HCT116 (cell line): ENCODE data around the gene BBS2. TPM values are rescaled to one million over a fixed set of nuclear protein-coding genes. Genes with fewer than 3 reads are reported as not detected.

Experiments used
- ATAC-seq: fragments of 200-7000 bp; cut with Tn5 transposase; 2 replicates; pipeline ENCODE4 v1.9.1; 2020; ENCODE audit warnings: mild to moderate bottlenecking, moderate library complexity
- BruUV-seq: library from RNA; stranded (reverse); fragments of 400-500 nt; replicated peaks from 2 replicates; lab custom pipeline; 2021; lab: Mats Ljungman, UMichigan
- CTCF ChIA-PET: fragments of 300-600 bp; sonication (Branson Sonifier 250); formaldehyde crosslinking; loops from one replicate; lab custom pipeline; 2021; ENCODE audit warnings: antibody characterized with exemption; lab: Charles Lee
- POLR2A ChIA-PET: fragments of 300-600, 350-600 bp; sonication (Branson Sonifier 250); formaldehyde crosslinking; loops from one replicate; lab custom pipeline; 2021; ENCODE audit warnings: antibody characterized with exemption; lab: Charles Lee
- RAD21 ChIA-PET, 2 experiments: fragments of 300-600 bp; sonication (Branson Sonifier 250); formaldehyde crosslinking; loops; one replicate each; lab custom pipeline; 2023; ENCODE audit warnings: low total read pairs in 2 of 2; ENCODE audit not compliant: uncharacterized antibody in 2 of 2, unreplicated experiment in 2 of 2, low non-redundant PET in 1 of 2; lab: Charles Lee
- DNase-seq: peaks from one replicate; pipeline ENCODE4 v3.0.0-alpha.2; 2010; ENCODE audit warnings: low read depth, low spot score
- H2AFZ ChIP-seq: fragments of 200-600 bp; shearing (Covaris generic), sonication (generic); 2 replicates; pipeline ENCODE4 v1.6.1; 2017; ENCODE audit warnings: low read depth, mixed run types, mixed read lengths, antibody characterized with exemption, low read length; ENCODE audit not compliant: poor library complexity, severe bottlenecking
- H3K27ac ChIP-seq: 2 replicates; pipeline ENCODE4 v1.5.1; 2012; ENCODE audit warnings: low read depth, low read length
- H3K27me3 ChIP-seq: fragments of 200-600 bp; sonication (generic); 2 replicates; pipeline ENCODE4 v1.6.1; 2016; ENCODE audit warnings: mixed run types, low read length, mixed read lengths; ENCODE audit not compliant: insufficient read depth
- H3K36me3 ChIP-seq, 2 experiments: fragments of 200-500 bp in 1 of 2; fragments of 200-600 bp in 1 of 2; sonication (Bioruptor generic) in 1 of 2; sonication (generic) in 1 of 2; 2 replicates each; pipeline versions ENCODE4 v1.5.1 to v1.6.1; 2014 to 2016; ENCODE audit warnings: low read length in 2 of 2, inconsistent platforms in 1 of 2, mixed read lengths in 1 of 2, mixed run types in 1 of 2; ENCODE audit not compliant: insufficient read depth in 2 of 2, control insufficient read depth in 1 of 2
- H3K4me1 ChIP-seq, 2 experiments: fragments of 200-600 bp in 1 of 2; sonication (generic) in 1 of 2; 2 replicates each; pipeline versions ENCODE4 v1.5.1 to v1.6.1; 2012 to 2017; ENCODE audit warnings: low read length in 2 of 2, inconsistent platforms in 1 of 2, mild to moderate bottlenecking in 1 of 2, mixed read lengths in 1 of 2, mixed run types in 1 of 2, moderate library complexity in 1 of 2; ENCODE audit not compliant: insufficient read depth in 2 of 2, control insufficient read depth in 1 of 2
- H3K4me2 ChIP-seq: fragments of 200-600 bp; sonication (generic); 2 replicates; pipeline ENCODE4 v1.6.1; 2017; ENCODE audit warnings: mixed run types, low read length, mixed read lengths
- H3K4me3 ChIP-seq, 2 experiments: fragments of 200-600 bp in 1 of 2; sonication (generic) in 1 of 2; replicated peaks in 1 of 2; 2 replicates each; pipeline ENCODE4 v1.5.1; 2011 to 2016; ENCODE audit warnings: low read length in 2 of 2, control low read depth in 1 of 2, low read depth in 1 of 2, mild to moderate bottlenecking in 1 of 2, mixed read lengths in 1 of 2, mixed run types in 1 of 2
- H3K79me2 ChIP-seq: fragments of 200-600 bp; sonication (generic); 2 replicates; pipeline ENCODE4 v1.6.1; 2017; ENCODE audit warnings: mild to moderate bottlenecking, mixed run types, low read length, moderate library complexity, mixed read lengths; ENCODE audit not compliant: insufficient read depth
- H3K9ac ChIP-seq: fragments of 200-600 bp; sonication (generic); 2 replicates; pipeline ENCODE4 v1.6.1; 2016; ENCODE audit warnings: low read length, mixed read lengths
- H3K9me2 ChIP-seq: fragments of 200-600 bp; sonication (generic), shearing (Covaris generic); 2 replicates; pipeline ENCODE4 v1.6.1; 2017; ENCODE audit warnings: mixed run types, mild to moderate bottlenecking, moderate library complexity; ENCODE audit not compliant: insufficient read depth
- H3K9me3 ChIP-seq, 2 experiments: fragments of 200-500 bp in 1 of 2; fragments of 200-600 bp in 1 of 2; sonication (Bioruptor generic) in 1 of 2; sonication (generic) in 1 of 2; 2 replicates each; pipeline ENCODE4 v1.6.1; 2014 to 2017; ENCODE audit warnings: low read length in 2 of 2, mixed read lengths in 2 of 2, inconsistent platforms in 1 of 2, low read depth in 1 of 2, mild to moderate bottlenecking in 1 of 2, mixed run types in 1 of 2, moderate library complexity in 1 of 2; ENCODE audit not compliant: control insufficient read depth in 1 of 2, insufficient read depth in 1 of 2
- H4K20me1 ChIP-seq: fragments of 200-600 bp; sonication (generic), shearing (Covaris generic); 2 replicates; pipeline ENCODE4 v1.6.1; 2017; ENCODE audit warnings: mixed run types, mild to moderate bottlenecking, moderate library complexity; ENCODE audit not compliant: insufficient read depth
- EGR1 ChIP-seq: IDR thresholded peaks from 2 replicates; pipeline ENCODE4 v1.6.1; 2012; ENCODE audit warnings: low read depth
- EZH2 ChIP-seq: fragments of 200-600 bp; sonication (generic); IDR thresholded peaks from 2 replicates; pipeline ENCODE4 v1.6.1; 2017; ENCODE audit warnings: antibody characterized with exemption, mixed run types
- EZH2phosphoT487 ChIP-seq: fragments of 200-600 bp; IDR thresholded peaks from 2 replicates; pipeline ENCODE4 v1.6.1; 2018; ENCODE audit warnings: antibody characterized with exemption, borderline replicate concordance
- FOSL1 ChIP-seq: IDR thresholded peaks from 2 replicates; pipeline ENCODE4 v1.6.1; 2012; ENCODE audit warnings: low read depth
- JUND ChIP-seq: IDR thresholded peaks from 2 replicates; pipeline ENCODE4 v1.6.1; 2012
- POLR2AphosphoS5 ChIP-seq: IDR thresholded peaks from 2 replicates; pipeline ENCODE4 v1.6.1; 2011; ENCODE audit warnings: mild to moderate bottlenecking, low read depth, low read length, moderate library complexity
- SP1 ChIP-seq: IDR thresholded peaks from 2 replicates; pipeline ENCODE4 v1.6.1; 2012; ENCODE audit warnings: low read depth
- YY1 ChIP-seq: IDR thresholded peaks from 2 replicates; pipeline ENCODE4 v1.6.1; 2011; ENCODE audit warnings: low read length, low read depth, moderate library complexity, mild to moderate bottlenecking; ENCODE audit not compliant: insufficient replicate concordance; ENCODE audit errors: extremely low read depth
- ZNF274 ChIP-seq: fragments of 200-500 bp; sonication (Bioruptor generic); IDR thresholded peaks from 2 replicates; pipeline ENCODE4 v1.6.1; 2014; ENCODE audit warnings: mild to moderate bottlenecking, low read depth, low read length, inconsistent platforms
- intact Hi-C: fragments of 100-400 bp; cut with micrococcal nuclease; formaldehyde crosslinking; loops from 2 replicates; pipeline ENCODE4 v1.10.0; 2022
- total RNA-seq: library from RNA; stranded (reverse); gene quantifications from one replicate; pipeline ENCODE4 v1.2.1, GENCODE V29; 2021; ENCODE audit not compliant: unreplicated experiment
- TF ChIP-seq, protein P1 (sequence below): IDR thresholded peaks from 2 replicates; pipeline ENCODE4 v1.6.1; 2012
- TF ChIP-seq, protein P2 (sequence below): IDR thresholded peaks from 2 replicates; pipeline ENCODE4 v1.6.1; 2012; ENCODE audit warnings: low read depth
- TF ChIP-seq, protein P3 (sequence below), 3 experiments: fragments of 200-600 bp in 1 of 3; sonication (generic) in 1 of 3; IDR thresholded peaks in 2 of 3; conservative IDR thresholded peaks in 1 of 3; 2 replicates each; pipeline ENCODE4 v1.5.1; 2012 to 2017; ENCODE audit warnings: low read depth in 2 of 3, low read length in 2 of 3, antibody characterized with exemption in 1 of 3, borderline replicate concordance in 1 of 3, control low read depth in 1 of 3, mild to moderate bottlenecking in 1 of 3, mixed read lengths in 1 of 3, mixed run types in 1 of 3, moderate library complexity in 1 of 3; ENCODE audit not compliant: insufficient read depth in 1 of 3
- TF ChIP-seq, protein P4 (sequence below): IDR thresholded peaks from 2 replicates; pipeline ENCODE4 v1.6.1; 2012

The BBS2 gene
- total RNA-seq, 1 experiment from 2014 or later = 26.7 TPM

DNA sequence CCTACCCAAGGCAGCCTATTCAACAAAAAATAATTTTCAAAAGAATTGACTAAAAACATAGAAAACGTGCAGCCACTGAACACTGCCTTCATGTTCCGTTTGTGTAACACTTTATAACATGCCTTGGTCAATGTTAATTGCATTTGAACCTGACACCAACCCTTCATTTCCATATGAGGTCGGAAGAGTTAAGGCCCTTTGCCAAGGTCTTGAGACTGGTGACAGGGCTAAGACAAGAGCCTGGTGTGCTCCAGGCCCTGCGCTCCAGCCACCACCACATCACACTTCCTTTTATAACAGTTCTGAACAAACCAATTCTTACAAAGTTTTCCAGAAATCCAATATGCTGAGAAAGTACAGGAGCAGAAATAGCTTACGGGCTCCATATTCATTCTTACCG, 4.2 kb downstream of the BBS2 start:
- H3K79me2 ChIP-seq = no peaks in the 10 kb centered on the region
- ChIA-PET CTCF (interaction anchor here (0.9 kb wide), 1 partner anchor 186 kb away, joined by 3 read pairs; no protein-coding TSS in a partner anchor), POLR2A (no interaction called here), RAD21 (no interaction called here)
- ATAC-seq (no peak), DNase-seq (no peak)
- no peak overlapping the region for H3K4me2 ChIP-seq
- TF ChIP-seq, protein P1, sequence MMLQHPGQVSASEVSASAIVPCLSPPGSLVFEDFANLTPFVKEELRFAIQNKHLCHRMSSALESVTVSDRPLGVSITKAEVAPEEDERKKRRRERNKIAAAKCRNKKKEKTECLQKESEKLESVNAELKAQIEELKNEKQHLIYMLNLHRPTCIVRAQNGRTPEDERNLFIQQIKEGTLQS = no peak
- TF ChIP-seq SP1 (no peak), EZH2phosphoT487 (no peak), EZH2 (no peak), YY1 (no peak), JUND (no peak), ZNF274 (no peak), POLR2AphosphoS5 (no peak), EGR1 (no peak), FOSL1 (no peak)
- TF ChIP-seq, protein P2, sequence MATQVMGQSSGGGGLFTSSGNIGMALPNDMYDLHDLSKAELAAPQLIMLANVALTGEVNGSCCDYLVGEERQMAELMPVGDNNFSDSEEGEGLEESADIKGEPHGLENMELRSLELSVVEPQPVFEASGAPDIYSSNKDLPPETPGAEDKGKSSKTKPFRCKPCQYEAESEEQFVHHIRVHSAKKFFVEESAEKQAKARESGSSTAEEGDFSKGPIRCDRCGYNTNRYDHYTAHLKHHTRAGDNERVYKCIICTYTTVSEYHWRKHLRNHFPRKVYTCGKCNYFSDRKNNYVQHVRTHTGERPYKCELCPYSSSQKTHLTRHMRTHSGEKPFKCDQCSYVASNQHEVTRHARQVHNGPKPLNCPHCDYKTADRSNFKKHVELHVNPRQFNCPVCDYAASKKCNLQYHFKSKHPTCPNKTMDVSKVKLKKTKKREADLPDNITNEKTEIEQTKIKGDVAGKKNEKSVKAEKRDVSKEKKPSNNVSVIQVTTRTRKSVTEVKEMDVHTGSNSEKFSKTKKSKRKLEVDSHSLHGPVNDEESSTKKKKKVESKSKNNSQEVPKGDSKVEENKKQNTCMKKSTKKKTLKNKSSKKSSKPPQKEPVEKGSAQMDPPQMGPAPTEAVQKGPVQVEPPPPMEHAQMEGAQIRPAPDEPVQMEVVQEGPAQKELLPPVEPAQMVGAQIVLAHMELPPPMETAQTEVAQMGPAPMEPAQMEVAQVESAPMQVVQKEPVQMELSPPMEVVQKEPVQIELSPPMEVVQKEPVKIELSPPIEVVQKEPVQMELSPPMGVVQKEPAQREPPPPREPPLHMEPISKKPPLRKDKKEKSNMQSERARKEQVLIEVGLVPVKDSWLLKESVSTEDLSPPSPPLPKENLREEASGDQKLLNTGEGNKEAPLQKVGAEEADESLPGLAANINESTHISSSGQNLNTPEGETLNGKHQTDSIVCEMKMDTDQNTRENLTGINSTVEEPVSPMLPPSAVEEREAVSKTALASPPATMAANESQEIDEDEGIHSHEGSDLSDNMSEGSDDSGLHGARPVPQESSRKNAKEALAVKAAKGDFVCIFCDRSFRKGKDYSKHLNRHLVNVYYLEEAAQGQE = no peak
- TF ChIP-seq, protein P3, sequence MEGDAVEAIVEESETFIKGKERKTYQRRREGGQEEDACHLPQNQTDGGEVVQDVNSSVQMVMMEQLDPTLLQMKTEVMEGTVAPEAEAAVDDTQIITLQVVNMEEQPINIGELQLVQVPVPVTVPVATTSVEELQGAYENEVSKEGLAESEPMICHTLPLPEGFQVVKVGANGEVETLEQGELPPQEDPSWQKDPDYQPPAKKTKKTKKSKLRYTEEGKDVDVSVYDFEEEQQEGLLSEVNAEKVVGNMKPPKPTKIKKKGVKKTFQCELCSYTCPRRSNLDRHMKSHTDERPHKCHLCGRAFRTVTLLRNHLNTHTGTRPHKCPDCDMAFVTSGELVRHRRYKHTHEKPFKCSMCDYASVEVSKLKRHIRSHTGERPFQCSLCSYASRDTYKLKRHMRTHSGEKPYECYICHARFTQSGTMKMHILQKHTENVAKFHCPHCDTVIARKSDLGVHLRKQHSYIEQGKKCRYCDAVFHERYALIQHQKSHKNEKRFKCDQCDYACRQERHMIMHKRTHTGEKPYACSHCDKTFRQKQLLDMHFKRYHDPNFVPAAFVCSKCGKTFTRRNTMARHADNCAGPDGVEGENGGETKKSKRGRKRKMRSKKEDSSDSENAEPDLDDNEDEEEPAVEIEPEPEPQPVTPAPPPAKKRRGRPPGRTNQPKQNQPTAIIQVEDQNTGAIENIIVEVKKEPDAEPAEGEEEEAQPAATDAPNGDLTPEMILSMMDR (IDR thresholded peaks at IDR 0.05 in 2 of 3, conservative IDR thresholded peaks at IDR 0.05 in 1 of 3; ENCODE audit: borderline replicate concordance in 1 of 3, insufficient read depth in 1 of 3, low read depth in 2 of 3, low read length in 2 of 3) = no peak
- TF ChIP-seq, protein P4, sequence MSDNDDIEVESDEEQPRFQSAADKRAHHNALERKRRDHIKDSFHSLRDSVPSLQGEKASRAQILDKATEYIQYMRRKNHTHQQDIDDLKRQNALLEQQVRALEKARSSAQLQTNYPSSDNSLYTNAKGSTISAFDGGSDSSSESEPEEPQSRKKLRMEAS = no peak
- intact Hi-C loops = loop anchor here (2.0 kb wide), 1 partner anchor 85 kb away; no protein-coding TSS in a partner anchor
- no peaks in the 10 kb centered on the region for H3K36me3 ChIP-seq
- no peaks in the 10 kb centered on the region for H3K9me3 ChIP-seq
- no peaks in the 10 kb centered on the region for H3K27me3 ChIP-seq
- no peak overlapping the region for H2AFZ ChIP-seq
- H3K27ac ChIP-seq = no peak overlapping the region
- no peak overlapping the region for H3K9ac ChIP-seq
- BruUV-seq = no TSS peak
- H3K4me1 ChIP-seq = peaks cover 21 to 28% of the 10 kb centered on the region in 2 experiments
- no peak overlapping the region for H3K4me3 ChIP-seq
- H4K20me1 ChIP-seq = no peaks in the 10 kb centered on the region
- H3K9me2 ChIP-seq = no peaks in the 10 kb centered on the region
